ENCODE measurements around the gene ZNF205.
A peak's percentile ranks its signal among the peaks of the same experiment; 100 is the strongest.
"Not testable (repeated sequence)": the region's sequence is repeated elsewhere in the genome, so short reads cannot be mapped to it uniquely, and the experiment has no call there.

ZNF205 gene

GRCh38 chr16:3070608-3071111 is 41.7 kb upstream of the ZNF205 start:
- DNase-seq (ENCODE audit: low read depth in 2 of 2) = no peak
- H3K4me3 ChIP-seq (replicated peaks in 1 of 2; ENCODE audit: low read depth in 2 of 2, low read length in 2 of 2) = no peak overlapping the region
- no peak for TF ChIP-seq CTCF (IDR thresholded peaks at IDR 0.05; ENCODE audit: low read depth, low read length)

- TF ChIP-seq CTCF (IDR thresholded peaks at IDR 0.05; ENCODE audit: low read depth, low read length) = no peak
- H3K4me3 ChIP-seq (replicated peaks in 1 of 2; ENCODE audit: low read depth in 2 of 2, low read length in 2 of 2) = no peak overlapping the region
- DNase-seq (ENCODE audit: low read depth in 2 of 2) = no peak
Observed at GRCh38 chr16:3071655-3072054, 40.7 kb upstream of the ZNF205 start.

DNA sequence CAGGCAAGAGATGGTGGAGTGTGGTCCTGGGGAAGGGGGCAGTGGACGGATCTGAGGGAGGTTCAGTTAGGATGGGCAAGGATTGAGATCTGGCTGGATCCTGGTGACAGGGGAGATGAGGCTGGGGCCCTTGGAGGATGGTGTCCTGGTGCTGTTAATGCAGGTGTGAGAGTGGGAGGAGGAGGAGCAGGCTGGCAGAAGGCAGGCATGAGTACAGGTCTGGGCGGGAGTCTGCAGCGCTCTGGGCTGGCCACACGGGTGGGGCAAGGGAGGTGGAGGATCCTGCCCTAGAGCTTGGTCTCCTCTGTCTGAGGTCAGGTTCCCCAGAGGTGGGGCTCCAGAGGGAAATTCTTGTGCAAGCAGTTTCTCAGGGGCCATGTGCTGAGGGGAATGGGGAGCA is 40.2 kb upstream of the ZNF205 start:
- not testable (repeated sequence) for H3K4me3 ChIP-seq (replicated peaks in 1 of 2; ENCODE audit: low read depth in 2 of 2, low read length in 2 of 2); DNase-seq (ENCODE audit: low read depth in 2 of 2)

GRCh38 chr16:3072576-3073263 is 39.7 kb upstream of the ZNF205 start:
- not testable (repeated sequence) for DNase-seq (ENCODE audit: low read depth in 2 of 2); H3K4me3 ChIP-seq (replicated peaks in 1 of 2; ENCODE audit: low read depth in 2 of 2, low read length in 2 of 2)

- TF ChIP-seq CTCF (IDR thresholded peaks at IDR 0.05; ENCODE audit: low read depth, low read length) = no peak
- no peak for DNase-seq (ENCODE audit: low read depth in 2 of 2)
- H3K4me3 ChIP-seq (replicated peaks in 1 of 2; ENCODE audit: low read depth in 2 of 2, low read length in 2 of 2) = no peak overlapping the region
Observed at GRCh38 chr16:3073448-3073847, 38.9 kb upstream of the ZNF205 start.

GRCh38 chr16:3074860-3075522 is 37.4 kb upstream of the ZNF205 start:
- DNase-seq (ENCODE audit: low read depth in 2 of 2) = no peak
- TF ChIP-seq CTCF (IDR thresholded peaks at IDR 0.05; ENCODE audit: low read depth, low read length) = no peak
- no peak overlapping the region for H3K4me3 ChIP-seq (replicated peaks in 1 of 2; ENCODE audit: low read depth in 2 of 2, low read length in 2 of 2)

DNA sequence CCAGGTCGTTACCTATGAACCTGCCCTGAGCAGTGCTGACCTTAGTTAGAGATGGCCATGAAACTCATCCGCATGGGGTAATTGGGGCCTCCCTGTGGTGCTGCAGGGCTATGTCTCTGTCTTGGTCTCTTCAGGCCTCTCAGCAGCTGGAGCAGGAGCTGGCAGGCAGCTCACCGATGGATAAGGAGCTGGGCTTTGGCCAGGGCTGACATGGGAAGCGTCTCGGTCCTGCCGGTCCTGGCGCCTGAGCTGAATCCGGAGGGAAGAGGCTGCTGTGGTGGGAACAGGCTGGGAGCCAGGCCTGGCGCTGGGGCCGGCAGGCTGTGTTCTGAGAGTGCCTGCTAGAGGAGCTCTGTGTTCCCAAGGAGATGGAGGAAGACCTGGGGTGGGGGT is 36.9 kb upstream of the ZNF205 start:
- DNase-seq (ENCODE audit: low read depth in 2 of 2) = peak in 1 of 2 donors; percentile 67
- no peak overlapping the region for H3K4me3 ChIP-seq (replicated peaks in 1 of 2; ENCODE audit: low read depth in 2 of 2, low read length in 2 of 2)
- no peak for TF ChIP-seq CTCF (IDR thresholded peaks at IDR 0.05; ENCODE audit: low read depth, low read length)

GRCh38 chr16:3075946-3076345 is 36.4 kb upstream of the ZNF205 start:
- H3K4me3 ChIP-seq (replicated peaks in 1 of 2; ENCODE audit: low read depth in 2 of 2, low read length in 2 of 2); DNase-seq (ENCODE audit: low read depth in 2 of 2): not testable (repeated sequence)

Data from cardiac fibroblast (primary cell).